Small intestine (tissue), 7 donors: ENCODE data around the gene SLC26A8. TPM values are rescaled to one million over a fixed set of nuclear protein-coding genes. Genes with fewer than 3 reads are reported as not detected.
"Not testable (repeated sequence)": the region's sequence is repeated elsewhere in the genome, so short reads cannot be mapped to it uniquely, and the experiment has no call there.

Source experiments
- DNase-seq, 2 donors: peaks; one replicate each; pipeline versions ENCODE4 v3.0.0 to v3.0.0-alpha.2; 2013
- FAIRE-seq: peaks from 2 replicates; lab custom pipeline; 2012; peaks lifted over from hg19 to GRCh38; lab: Jason Lieb, UNC
- H3K27ac ChIP-seq, 3 donors: one replicate each; pipeline ENCODE4 v1.5.1; 2013; ENCODE audit warnings: low read length in 2 of 3, mild to moderate bottlenecking in 2 of 3, control low read depth in 1 of 3, inconsistent platforms in 1 of 3, low read depth in 1 of 3, moderate library complexity in 1 of 3
- H3K27me3 ChIP-seq, 3 donors: one replicate each; pipeline ENCODE4 v1.6.1; 2013; ENCODE audit warnings: low read length in 3 of 3, inconsistent platforms in 1 of 3; ENCODE audit not compliant: control insufficient read depth in 3 of 3, insufficient read depth in 3 of 3
- H3K36me3 ChIP-seq, 3 donors: one replicate each; pipeline ENCODE4 v1.6.1; 2013; ENCODE audit warnings: low read length in 3 of 3, inconsistent platforms in 1 of 3, low read depth in 1 of 3, mild to moderate bottlenecking in 1 of 3, moderate library complexity in 1 of 3; ENCODE audit not compliant: control insufficient read depth in 3 of 3, insufficient read depth in 2 of 3
- H3K4me1 ChIP-seq, 3 donors: one replicate each; pipeline ENCODE4 v1.6.1; 2013; ENCODE audit warnings: low read length in 2 of 3, inconsistent platforms in 1 of 3, low read depth in 1 of 3, mild to moderate bottlenecking in 1 of 3, moderate library complexity in 1 of 3; ENCODE audit not compliant: control insufficient read depth in 3 of 3, insufficient read depth in 2 of 3
- H3K4me3 ChIP-seq, 3 donors: one replicate each; pipeline ENCODE4 v1.5.1; 2013; ENCODE audit warnings: low read length in 3 of 3, control low read depth in 1 of 3, inconsistent platforms in 1 of 3, low read depth in 1 of 3, mild to moderate bottlenecking in 1 of 3, moderate library complexity in 1 of 3
- H3K9me3 ChIP-seq, 2 donors: one replicate each; pipeline ENCODE4 v1.6.1; 2013; ENCODE audit warnings: low read depth in 1 of 2, low read length in 1 of 2; ENCODE audit not compliant: control insufficient read depth in 2 of 2, insufficient read depth in 1 of 2
- WGBS, 3 donors: extraction: QIAGEN DNeasy Blood & Tissue Kit; methylation state at CpG; one replicate each; pipeline ENCODE4 v1.1.7; 2013; 5-methylcytosine and 5-hydroxymethylcytosine counted together
- polyA plus RNA-seq, 4 donors: library from polyadenylated mRNA; stranded (reverse) in 3 of 4; unstranded in 1 of 4; fragments of 200-250 nt in 3 of 4; fragments of 120-200 nt in 1 of 4; gene quantifications; one replicate each; pipeline versions ENCODE4 v1.2.1 to v1.2.3, GENCODE V29; 2013
- donor health status: healthy with polysubstance abuse.
- donor health status: control.
- donor health status: control.
- donor health status: Bipolar disorder and iron deficiency.
- donor health status: healthy.

The SLC26A8 gene
- polyA plus RNA-seq, 4 donors = 0.15 to 0.16 TPM; not detected in 2

- not testable (repeated sequence) for FAIRE-seq, H3K4me1 ChIP-seq, H3K4me3 ChIP-seq, H3K27ac ChIP-seq, DNase-seq, H3K27me3 ChIP-seq
- Histone ChIP-seq H3K9me3 (peaks cover 0 to 29% of the 10 kb centered on the region in 2 donors), H3K36me3 (peaks cover 4 to 38% (median 11%) of the 10 kb centered on the region in 3 donors)
- WGBS, 3 donors = 97 to 98% (median 98%) methylated on average over 5 of the region's 5 CpGs
Measured at GRCh38 chr6:35908753-35909401, 115.6 kb downstream of the SLC26A8 start.

- H3K9me3 ChIP-seq = peaks cover 0 to 29% of the 10 kb centered on the region in 2 donors
- no peak overlapping the region for H3K27ac ChIP-seq
- 81 to 89% (median 88%) methylated on average over 6 of the region's 6 CpGs for WGBS, 3 donors
- no peak overlapping the region for H3K4me3 ChIP-seq
- FAIRE-seq (no peak), DNase-seq (no peak)
- H3K4me1 ChIP-seq = no peaks in the 10 kb centered on the region
- H3K27me3 ChIP-seq = no peaks in the 10 kb centered on the region
- peaks cover 7 to 39% (median 9%) of the 10 kb centered on the region in 3 donors for H3K36me3 ChIP-seq
Measured at GRCh38 chr6:35907750-35908149, 116.7 kb downstream of the SLC26A8 start.

- Histone ChIP-seq H3K27me3 (no peaks in the 10 kb centered on the region), H3K27ac (no peak overlapping the region), H3K4me1 (no peaks in the 10 kb centered on the region), H3K4me3 (no peak overlapping the region), H3K36me3 (peaks cover 7 to 35% (median 9%) of the 10 kb centered on the region in 3 donors), H3K9me3 (peaks cover 0 to 25% of the 10 kb centered on the region in 2 donors)
- FAIRE-seq = no peak
- 74 to 88% (median 88%) methylated on average over 2 of the region's 2 CpGs for WGBS, 3 donors
- no peak for DNase-seq
Measured at GRCh38 chr6:35906499-35906846, 118.0 kb downstream of the SLC26A8 start.

GRCh38 chr6:35905841-35906498, 118.5 kb downstream of the SLC26A8 start:
- WGBS, 3 donors = 67 to 78% (median 77%) methylated on average over 8 of the region's 8 CpGs
- FAIRE-seq = no peak
- Histone ChIP-seq H3K36me3 (peaks cover 7 to 32% (median 7%) of the 10 kb centered on the region in 3 donors), H3K4me3 (no peak overlapping the region), H3K27me3 (no peaks in the 10 kb centered on the region), H3K4me1 (no peaks in the 10 kb centered on the region), H3K27ac (no peak overlapping the region), H3K9me3 (peaks cover 0 to 22% of the 10 kb centered on the region in 2 donors)
- no peak for DNase-seq

- FAIRE-seq = no peak
- WGBS, 3 donors = 48 to 60% (median 54%) methylated on average over 2 of the region's 2 CpGs
- Histone ChIP-seq H3K27me3 (no peaks in the 10 kb centered on the region), H3K4me3 (no peak overlapping the region), H3K27ac (no peak overlapping the region), H3K9me3 (peaks cover 0 to 18% of the 10 kb centered on the region in 2 donors), H3K36me3 (peaks cover 2 to 32% (median 7%) of the 10 kb centered on the region in 3 donors), H3K4me1 (no peaks in the 10 kb centered on the region)
- DNase-seq = no peak
Measured at GRCh38 chr6:35905141-35905785, 119.2 kb downstream of the SLC26A8 start.

GRCh38 chr6:35903679-35904078, 120.8 kb downstream of the SLC26A8 start:
- peaks cover 0 to 2% of the 10 kb centered on the region in 2 donors for H3K9me3 ChIP-seq
- H3K36me3 ChIP-seq = peaks cover 0 to 26% (median 3%) of the 10 kb centered on the region in 3 donors
- 97 to 100% (median 97%) methylated on average over 4 of the region's 4 CpGs for WGBS, 3 donors
- no peak overlapping the region for H3K27ac ChIP-seq
- H3K27me3 ChIP-seq = no peaks in the 10 kb centered on the region
- DNase-seq = no peak
- H3K4me1 ChIP-seq = no peaks in the 10 kb centered on the region
- no peak overlapping the region for H3K4me3 ChIP-seq
- no peak for FAIRE-seq

- no peak overlapping the region for H3K4me3 ChIP-seq
- H3K4me1 ChIP-seq = no peaks in the 10 kb centered on the region
- no peaks in the 10 kb centered on the region for H3K27me3 ChIP-seq
- H3K36me3 ChIP-seq = peaks cover 0 to 25% (median 3%) of the 10 kb centered on the region in 3 donors
- FAIRE-seq = no peak
- WGBS, 3 donors = 88 to 96% (median 93%) methylated on average over 4 of the region's 4 CpGs
- H3K9me3 ChIP-seq = no peaks in the 10 kb centered on the region
- H3K27ac ChIP-seq = no peak overlapping the region
- no peak for DNase-seq
Measured at GRCh38 chr6:35900448-35900847, 124.0 kb downstream of the SLC26A8 start.

- Histone ChIP-seq H3K4me1 (no peaks in the 10 kb centered on the region), H3K4me3 (no peak overlapping the region), H3K36me3 (peaks cover 0 to 17% (median 0%) of the 10 kb centered on the region in 3 donors), H3K27me3 (no peaks in the 10 kb centered on the region), H3K9me3 (no peaks in the 10 kb centered on the region), H3K27ac (no peak overlapping the region)
- DNase-seq = no peak
- FAIRE-seq = no peak
- WGBS, 3 donors = 99 to 100% (median 100%) methylated on average over 2 of the region's 2 CpGs
Measured at GRCh38 chr6:35898003-35898402, 126.4 kb downstream of the SLC26A8 start.
